Mucosa of descending colon (tissue), 3 donors: Measurements from ENCODE around the gene CNKSR3. TPM values are rescaled to one million over a fixed set of nuclear protein-coding genes. Genes with fewer than 3 reads are reported as not detected.

ENCODE experiments used
- ATAC-seq: fragments of 200-7000 bp; cut with Tn5 transposase; one replicate; pipeline ENCODE4 v1.9.1; 2020; ENCODE audit warnings: mild to moderate bottlenecking, moderate library complexity
- DNase-seq, 3 donors: peaks; one replicate each; pipeline ENCODE4 v3.0.0-alpha.2; 2020
- H3K36me3 ChIP-seq: fragments of 200-600 bp; one replicate; pipeline ENCODE4 v1.8.0; 2021; ENCODE audit warnings: low read depth, mild to moderate bottlenecking
- H3K4me1 ChIP-seq: fragments of 200-600 bp; one replicate; pipeline ENCODE4 v1.8.0; 2021; ENCODE audit warnings: low read depth, mild to moderate bottlenecking
- H3K4me3 ChIP-seq: fragments of 200-600 bp; one replicate; pipeline ENCODE4 v1.8.0; 2021; ENCODE audit warnings: mild to moderate bottlenecking
- H3K9me3 ChIP-seq: fragments of 200-600 bp; one replicate; pipeline ENCODE4 v1.8.0; 2021; ENCODE audit warnings: mild to moderate bottlenecking
- intact Hi-C, 2 donors: fragments of 100-400 bp; cut with DNase I in 1 of 2; cut with micrococcal nuclease in 1 of 2; formaldehyde crosslinking; loops; one replicate each; pipeline versions ENCODE4 v1.11.0 to v1.11.1; 2022; cut with DNase I, micrococcal nuclease
- total RNA-seq, 3 donors: library from RNA; stranded (reverse); fragmentation: NEBNext Ultra II Directional in 2 of 3; extraction: Animal tissue kit (Norgen Biotek cat#: 25700) in 2 of 3; gene quantifications; one replicate each; pipeline versions ENCODE4 v1.2.1 to v1.2.4, GENCODE V29; 2021 to 2023
- TF ChIP-seq, protein P1 (sequence below): fragments of 200-600 bp; IDR thresholded peaks from one replicate; pipeline ENCODE4 v1.8.0; 2022; ENCODE audit warnings: antibody characterized with exemption, mild to moderate bottlenecking
- donor health status: DM: no; HTN: no; CAD: no; lungs with moderate emphysema.
- donor health status: DM: no; HTN: no; CAD: no.
- donor health status: DM: no; HTN: yes; CAD: no.

The CNKSR3 gene
- total RNA-seq, 3 donors from 2014 or later = 16.5 to 39.0 (median 33.6) TPM

DNA sequence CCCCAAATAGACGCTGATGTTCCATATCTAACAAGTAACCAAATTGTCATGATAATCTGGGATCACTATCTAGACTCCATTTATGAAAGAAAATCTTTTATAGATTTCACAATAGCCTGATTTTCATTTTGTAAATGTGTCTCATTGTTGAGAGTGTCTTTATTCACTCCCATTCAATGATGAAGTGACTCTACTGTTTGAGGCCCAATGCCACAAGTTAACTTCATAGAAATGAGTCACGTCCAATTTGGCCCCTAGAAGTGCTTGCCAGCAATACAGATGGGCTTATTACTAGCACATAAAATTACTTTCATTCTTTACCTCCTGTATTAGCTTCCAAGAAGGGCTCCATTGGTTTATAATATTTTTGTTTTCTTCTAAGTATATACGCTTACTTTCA lies 160.2 kb downstream of the CNKSR3 start:
- TF ChIP-seq, protein P1, sequence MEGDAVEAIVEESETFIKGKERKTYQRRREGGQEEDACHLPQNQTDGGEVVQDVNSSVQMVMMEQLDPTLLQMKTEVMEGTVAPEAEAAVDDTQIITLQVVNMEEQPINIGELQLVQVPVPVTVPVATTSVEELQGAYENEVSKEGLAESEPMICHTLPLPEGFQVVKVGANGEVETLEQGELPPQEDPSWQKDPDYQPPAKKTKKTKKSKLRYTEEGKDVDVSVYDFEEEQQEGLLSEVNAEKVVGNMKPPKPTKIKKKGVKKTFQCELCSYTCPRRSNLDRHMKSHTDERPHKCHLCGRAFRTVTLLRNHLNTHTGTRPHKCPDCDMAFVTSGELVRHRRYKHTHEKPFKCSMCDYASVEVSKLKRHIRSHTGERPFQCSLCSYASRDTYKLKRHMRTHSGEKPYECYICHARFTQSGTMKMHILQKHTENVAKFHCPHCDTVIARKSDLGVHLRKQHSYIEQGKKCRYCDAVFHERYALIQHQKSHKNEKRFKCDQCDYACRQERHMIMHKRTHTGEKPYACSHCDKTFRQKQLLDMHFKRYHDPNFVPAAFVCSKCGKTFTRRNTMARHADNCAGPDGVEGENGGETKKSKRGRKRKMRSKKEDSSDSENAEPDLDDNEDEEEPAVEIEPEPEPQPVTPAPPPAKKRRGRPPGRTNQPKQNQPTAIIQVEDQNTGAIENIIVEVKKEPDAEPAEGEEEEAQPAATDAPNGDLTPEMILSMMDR = no peak

DNA sequence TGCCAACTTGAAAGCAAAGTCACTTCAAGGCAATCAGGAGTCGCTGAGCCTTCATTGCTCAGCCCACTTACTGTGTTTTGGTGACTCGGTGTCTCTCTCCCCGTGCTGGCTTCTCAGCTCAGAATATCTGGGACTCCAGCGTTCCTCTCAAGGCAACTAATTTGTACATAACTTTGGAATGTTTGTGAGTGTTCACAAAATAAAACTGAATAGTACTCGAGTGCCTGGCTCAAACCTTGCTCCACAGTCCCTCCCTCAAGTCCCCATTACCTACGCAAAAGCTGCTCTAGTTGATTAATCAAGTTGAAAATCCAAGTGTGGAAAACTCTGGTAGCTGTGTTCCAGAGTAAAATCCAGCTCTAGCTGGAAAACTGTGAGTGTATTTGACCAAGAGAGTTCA lies 162.5 kb downstream of the CNKSR3 start:
- Histone ChIP-seq H3K4me1 (peaks cover under 1% of the 10 kb centered on the region), H3K9me3 (no peaks in the 10 kb centered on the region), H3K4me3 (no peak overlapping the region), H3K36me3 (no peaks in the 10 kb centered on the region)
- TF ChIP-seq, protein P1 = no peak
- intact Hi-C loops = no loop called here
- ATAC-seq (no peak), DNase-seq (no peak)

More for the DNA sequence above, 160.2 kb downstream of the CNKSR3 start:
- Histone ChIP-seq H3K9me3 (no peaks in the 10 kb centered on the region), H3K36me3 (no peaks in the 10 kb centered on the region), H3K4me3 (no peak overlapping the region), H3K4me1 (no peaks in the 10 kb centered on the region)
- DNase-seq (no peak), ATAC-seq (no peak)
- intact Hi-C loops = no loop called here

DNA sequence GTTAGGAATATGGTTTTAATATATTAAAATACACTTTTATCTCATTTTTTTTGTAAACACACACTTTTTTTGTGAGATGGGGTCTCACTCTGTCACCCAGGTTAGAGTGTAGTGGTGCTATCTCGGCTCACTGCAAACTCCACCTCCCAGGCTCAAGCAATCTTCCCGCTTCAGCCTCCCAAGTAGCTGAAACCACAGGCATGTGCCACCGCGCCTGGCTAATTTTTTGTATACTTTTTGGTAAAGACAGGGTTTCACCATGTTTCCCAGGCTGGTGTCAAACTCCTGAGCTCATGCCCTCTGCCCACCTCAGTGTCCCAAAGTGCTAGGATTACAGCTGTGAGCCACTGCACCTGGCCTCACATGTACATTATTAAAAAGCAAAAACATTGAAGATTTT lies 164.7 kb downstream of the CNKSR3 start:
- Histone ChIP-seq H3K4me3 (no peak overlapping the region), H3K36me3 (no peaks in the 10 kb centered on the region), H3K4me1 (peaks cover 5% of the 10 kb centered on the region), H3K9me3 (no peaks in the 10 kb centered on the region)
- no peak for ATAC-seq
- intact Hi-C loops = no loop called here
- TF ChIP-seq, protein P1 = no peak
- DNase-seq = no peak

DNA sequence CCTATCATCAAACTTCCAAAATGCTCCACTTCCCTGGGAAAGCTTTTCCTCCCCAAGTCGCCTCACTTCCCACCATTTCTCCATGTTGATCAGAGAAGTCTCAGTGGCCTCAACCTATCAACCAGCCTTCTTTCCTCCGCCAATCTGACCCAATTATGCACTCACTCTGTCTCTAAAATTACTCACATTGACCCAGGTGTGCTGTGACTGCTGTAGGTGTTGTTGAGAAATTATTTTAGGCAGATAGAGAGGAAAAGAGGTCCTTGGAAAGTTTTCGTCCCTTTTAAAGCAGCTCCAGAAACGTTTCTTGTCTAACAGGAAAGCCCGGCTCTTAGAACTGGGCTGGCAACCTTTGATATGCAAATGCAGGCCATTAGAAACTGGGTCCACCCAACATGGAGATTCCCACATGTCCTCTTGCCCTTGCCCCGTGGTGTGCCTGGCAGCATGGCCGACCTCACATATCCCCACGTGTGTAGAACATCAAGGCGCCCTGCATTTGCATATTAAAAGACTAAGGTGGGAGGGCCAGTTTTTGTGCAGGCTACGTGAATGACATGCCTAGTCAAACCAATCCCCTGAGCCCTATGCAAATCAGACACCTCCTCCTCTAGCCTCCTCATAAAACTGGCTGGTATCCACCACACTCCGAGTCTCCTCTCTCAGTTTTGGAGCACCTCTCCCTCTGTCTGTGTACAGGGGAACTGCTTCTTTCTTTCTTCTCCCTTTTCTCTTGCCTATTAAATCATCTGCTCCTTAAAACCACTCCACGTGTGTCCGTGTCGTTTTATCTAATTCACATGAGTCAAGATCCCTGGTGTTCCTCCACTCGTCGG lies 166.8 kb downstream of the CNKSR3 start:
- H3K9me3 ChIP-seq = no peaks in the 10 kb centered on the region
- intact Hi-C loops = no loop called here
- TF ChIP-seq, protein P1 = peak; percentile 34
- no peak overlapping the region for H3K4me3 ChIP-seq
- ATAC-seq = peak; percentile 95
- H3K36me3 ChIP-seq = no peaks in the 10 kb centered on the region
- H3K4me1 ChIP-seq = peaks cover 5% of the 10 kb centered on the region
- DNase-seq = peak; percentile 79 to 85 (median 82)

DNA sequence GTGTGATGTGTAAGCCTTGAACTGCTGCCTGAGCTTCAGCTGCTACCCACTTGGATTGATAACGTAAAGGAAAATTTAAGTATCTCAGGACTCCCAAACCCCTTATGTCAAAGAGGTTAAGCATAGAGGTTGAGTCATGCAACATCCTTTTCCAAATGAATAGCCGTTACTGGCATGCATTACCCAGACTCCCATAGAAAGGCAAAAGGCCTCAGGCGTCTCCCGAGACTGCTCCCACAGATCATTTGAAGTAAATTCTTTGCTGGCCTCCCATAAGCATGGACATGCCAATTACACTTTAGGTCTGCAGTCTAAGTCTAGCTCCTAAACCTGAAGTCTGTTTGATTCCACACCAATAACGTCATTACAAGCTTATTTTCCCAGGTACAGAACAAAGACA lies 168.6 kb downstream of the CNKSR3 start:
- TF ChIP-seq, protein P1 = no peak
- Histone ChIP-seq H3K4me1 (peaks cover 5% of the 10 kb centered on the region), H3K36me3 (no peaks in the 10 kb centered on the region), H3K9me3 (no peaks in the 10 kb centered on the region), H3K4me3 (no peak overlapping the region)
- no peak for ATAC-seq
- intact Hi-C loops = no loop called here
- no peak for DNase-seq
